ENCODE data around the gene TBX2.
A peak's percentile ranks its signal among the peaks of the same experiment; 100 is the strongest.
"Not testable (repeated sequence)": the region's sequence is repeated elsewhere in the genome, so short reads cannot be mapped to it uniquely, and the experiment has no call there.

TBX2 gene

DNA sequence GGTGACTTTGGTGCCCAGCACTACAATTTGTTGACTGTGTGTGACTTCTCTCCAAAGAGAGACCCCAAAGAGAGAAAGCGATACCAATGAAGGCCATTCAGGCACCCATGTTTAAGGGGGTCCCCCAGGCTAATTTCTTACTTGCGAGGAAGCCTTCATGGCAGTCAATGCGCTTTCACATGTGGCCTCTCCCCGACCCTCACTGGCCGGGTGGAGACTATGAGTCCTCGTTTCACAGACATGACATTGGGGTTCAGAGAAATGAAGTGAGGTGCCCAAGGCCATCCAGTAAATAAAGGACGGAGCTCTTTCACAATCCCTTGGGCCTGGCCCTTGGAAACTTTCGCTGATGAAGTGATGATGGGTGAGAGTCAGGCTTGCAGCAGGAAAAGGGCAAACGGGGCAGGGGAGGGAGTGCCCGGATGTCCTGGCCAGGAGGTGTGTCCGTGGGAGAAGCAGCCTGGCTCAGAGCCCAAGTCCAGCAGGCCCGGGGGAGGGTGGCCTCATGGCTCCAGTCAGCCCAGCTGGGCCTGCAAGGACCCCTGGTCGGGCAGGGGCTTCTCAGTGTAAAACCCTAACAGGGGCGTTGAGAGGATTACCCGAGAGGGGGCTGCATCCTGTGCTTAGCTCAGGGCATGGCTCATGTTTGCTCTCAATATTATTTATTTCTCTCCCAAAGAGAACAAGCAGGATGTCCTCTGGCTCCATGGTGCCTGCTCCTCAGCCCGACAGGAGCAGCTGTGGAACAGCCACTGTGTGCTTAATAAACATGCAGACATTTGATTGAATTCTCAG is 14.7 kb downstream of the TBX2 start:
- DNase-seq (ENCODE audit: low read depth) = no peak

DNA sequence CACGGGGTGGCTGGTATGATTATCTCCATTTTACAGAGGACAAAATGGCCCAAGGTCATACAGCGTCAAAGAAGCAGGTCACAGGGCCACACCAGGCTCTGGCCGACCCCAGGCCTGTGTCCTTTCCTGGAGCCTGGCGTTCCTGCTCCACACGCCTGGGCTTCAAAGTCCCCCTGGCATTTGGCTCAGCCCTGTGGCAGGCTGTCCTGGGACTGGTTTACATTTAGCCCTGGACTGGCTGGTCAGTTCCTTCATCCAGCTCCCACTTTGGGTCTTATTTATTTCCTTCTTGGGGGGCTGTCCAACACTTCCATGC is 15.3 kb downstream of the TBX2 start:
- DNase-seq (ENCODE audit: low read depth) = no peak

- DNase-seq (ENCODE audit: low read depth) = no peak
Observed at GRCh38 chr17:61415374-61416210, 15.9 kb downstream of the TBX2 start.

DNA sequence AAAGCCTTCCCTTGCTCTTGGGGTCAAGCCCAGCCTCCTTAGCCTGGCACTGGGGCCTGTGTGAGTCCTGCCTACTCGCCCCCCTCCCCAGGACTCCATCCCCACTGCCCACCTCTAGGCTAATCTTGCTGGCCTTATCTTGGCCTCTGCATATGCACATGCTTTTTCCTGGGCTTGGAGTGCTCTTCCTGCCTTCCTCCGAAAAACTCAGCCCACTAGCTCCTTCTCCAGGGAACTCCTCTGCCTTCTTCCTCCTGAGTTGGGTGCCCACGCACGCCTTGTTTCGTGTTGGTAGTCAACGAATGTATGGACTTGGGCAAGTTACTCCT is 16.5 kb downstream of the TBX2 start:
- no peak for DNase-seq (ENCODE audit: low read depth)

GRCh38 chr17:61416540-61417363 is 17.1 kb downstream of the TBX2 start:
- peak; percentile 81 for DNase-seq (ENCODE audit: low read depth)

GRCh38 chr17:61418449-61418848 is 18.8 kb downstream of the TBX2 start:
- no peak for DNase-seq (ENCODE audit: low read depth)

DNA sequence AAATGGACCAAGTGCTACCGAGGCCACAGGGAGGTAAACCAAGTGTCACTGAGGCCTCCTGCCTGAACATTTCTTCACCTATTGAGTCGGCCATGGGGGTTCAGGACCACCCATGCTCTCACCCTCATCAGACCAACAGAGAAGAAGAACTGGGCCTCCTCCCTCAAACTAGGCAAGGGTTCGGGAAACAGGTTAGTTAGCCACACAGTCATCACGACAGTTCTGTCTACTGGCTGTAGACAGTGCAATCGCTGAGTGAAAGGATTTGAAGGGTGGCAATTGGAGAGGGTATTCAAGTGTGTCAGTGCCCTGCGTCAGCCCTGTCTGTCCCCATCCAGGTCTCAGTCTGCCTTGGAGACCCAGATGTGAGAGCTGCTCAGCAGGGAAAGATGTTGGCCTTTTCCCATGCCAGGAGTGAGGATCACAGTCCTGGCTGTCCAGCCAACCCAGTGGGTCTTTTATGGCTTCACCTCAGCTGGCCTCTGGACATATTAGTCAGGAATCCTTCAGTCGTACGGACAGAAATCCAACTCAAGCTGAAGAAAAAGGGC is 19.9 kb downstream of the TBX2 start:
- no peak for DNase-seq (ENCODE audit: low read depth)

GRCh38 chr17:61420052-61420451 is 20.4 kb downstream of the TBX2 start:
- no peak for DNase-seq (ENCODE audit: low read depth)

DNA sequence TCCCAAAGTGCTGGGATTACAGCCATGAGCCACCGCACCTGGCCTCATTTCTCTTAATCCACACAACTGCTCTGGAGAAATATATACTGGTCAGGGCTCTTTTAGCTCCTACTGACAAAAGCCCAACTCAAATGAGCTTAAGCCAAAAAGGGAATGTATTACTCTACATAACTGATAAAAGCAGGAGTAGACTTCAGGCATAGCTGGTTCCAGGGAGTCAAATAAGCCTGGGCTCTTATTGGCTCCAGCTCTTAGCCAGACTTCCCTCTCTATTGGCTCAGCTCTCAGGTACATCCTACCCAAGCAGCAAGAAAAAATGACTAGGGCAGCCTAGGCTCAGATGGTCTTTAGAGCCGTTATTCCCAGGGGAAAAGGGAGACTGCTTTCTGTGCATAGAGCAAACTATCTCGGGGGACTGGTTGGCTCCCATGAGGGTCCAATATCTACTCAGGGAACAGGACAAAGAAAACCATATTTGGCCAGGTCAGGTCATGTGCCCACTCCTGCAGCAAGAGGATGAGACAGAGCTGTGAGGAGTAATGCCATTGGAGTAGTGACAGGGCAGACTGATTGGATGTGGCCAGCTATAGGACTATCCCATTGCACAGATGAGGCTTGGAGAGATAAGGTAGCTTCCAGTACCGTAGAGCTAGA is 21.2 kb downstream of the TBX2 start:
- DNase-seq (ENCODE audit: low read depth) = no peak

GRCh38 chr17:61421460-61421859 is 21.8 kb downstream of the TBX2 start:
- no peak for DNase-seq (ENCODE audit: low read depth)

GRCh38 chr17:61422116-61422799 is 22.6 kb downstream of the TBX2 start:
- no peak for DNase-seq (ENCODE audit: low read depth)

GRCh38 chr17:61422869-61423268 is 23.2 kb downstream of the TBX2 start:
- no peak for DNase-seq (ENCODE audit: low read depth)

DNA sequence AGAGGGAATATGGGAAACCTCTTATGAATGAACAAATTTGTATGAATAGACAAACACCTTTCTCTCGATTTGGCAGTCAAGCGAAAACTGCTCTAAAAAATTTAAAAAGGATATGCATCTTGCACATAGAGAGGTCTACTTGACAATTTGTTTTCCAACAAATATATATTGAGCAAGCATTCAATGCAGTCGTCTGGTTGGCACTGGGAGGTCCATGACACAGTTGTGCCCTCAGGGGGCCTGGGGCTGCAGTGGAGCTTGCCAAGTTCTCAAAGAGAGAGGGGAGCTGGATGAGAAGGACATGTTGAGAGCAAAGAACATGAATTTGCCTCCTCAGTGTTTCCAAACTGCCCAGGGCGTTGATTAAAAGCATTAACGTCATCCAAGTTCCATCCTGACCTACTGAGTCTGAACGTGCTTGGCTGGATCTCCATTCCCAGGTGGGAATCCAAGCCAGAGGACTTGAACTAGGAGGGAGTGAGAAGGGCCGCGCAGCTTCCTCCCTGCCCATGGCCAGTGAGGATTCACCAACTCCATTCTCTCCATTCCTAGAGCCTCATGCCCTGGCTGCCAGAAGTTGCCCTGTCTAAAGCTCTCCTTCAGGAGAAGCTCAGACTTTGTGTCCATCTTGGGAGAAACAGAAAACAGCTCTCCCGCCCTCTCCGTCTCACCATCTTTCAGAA is 24.5 kb downstream of the TBX2 start:
- DNase-seq (ENCODE audit: low read depth) = no peak

DNA sequence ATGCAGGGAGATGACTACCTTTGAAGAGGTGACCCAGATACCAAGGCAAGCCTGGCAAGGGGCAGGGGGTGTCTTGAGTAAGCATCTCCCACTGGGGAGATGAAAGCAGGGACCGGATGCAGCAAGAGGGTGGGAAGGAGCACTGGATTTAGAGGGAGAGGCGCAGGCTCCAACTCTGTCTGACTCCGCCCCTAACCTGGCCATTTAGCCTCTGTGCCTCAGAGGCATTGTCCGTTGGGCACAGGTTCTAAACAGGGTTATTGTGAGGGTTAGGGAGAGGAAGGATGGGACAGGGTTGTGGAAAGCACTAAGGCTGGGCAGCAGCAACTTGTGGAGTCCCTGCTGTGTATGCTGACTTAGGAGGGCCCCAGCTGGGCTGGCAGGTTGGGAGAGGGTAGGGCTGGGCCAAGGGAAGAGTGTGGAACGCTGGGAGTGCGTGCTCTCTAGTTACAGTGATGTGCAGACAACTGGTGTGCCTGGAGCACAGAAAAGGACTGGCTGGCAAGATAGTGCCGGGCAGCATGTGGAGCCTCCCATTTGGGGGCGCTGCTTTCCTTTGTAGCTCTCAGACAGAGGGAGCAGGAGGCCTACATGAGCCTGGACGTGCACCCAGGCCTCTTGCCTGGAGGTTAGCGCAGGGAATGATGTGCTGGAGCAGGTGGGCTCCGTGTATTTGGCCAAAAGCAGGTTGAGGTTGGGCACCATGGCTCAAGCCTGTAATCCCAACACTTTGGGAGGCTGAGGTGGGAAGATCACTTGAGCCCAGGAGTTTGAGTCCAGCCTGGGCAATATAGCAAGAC is 26.2 kb downstream of the TBX2 start:
- no peak for DNase-seq (ENCODE audit: low read depth)

- DNase-seq (ENCODE audit: low read depth) = peak; percentile 42
Observed at GRCh38 chr17:61426482-61427304, 27.1 kb downstream of the TBX2 start.

DNA sequence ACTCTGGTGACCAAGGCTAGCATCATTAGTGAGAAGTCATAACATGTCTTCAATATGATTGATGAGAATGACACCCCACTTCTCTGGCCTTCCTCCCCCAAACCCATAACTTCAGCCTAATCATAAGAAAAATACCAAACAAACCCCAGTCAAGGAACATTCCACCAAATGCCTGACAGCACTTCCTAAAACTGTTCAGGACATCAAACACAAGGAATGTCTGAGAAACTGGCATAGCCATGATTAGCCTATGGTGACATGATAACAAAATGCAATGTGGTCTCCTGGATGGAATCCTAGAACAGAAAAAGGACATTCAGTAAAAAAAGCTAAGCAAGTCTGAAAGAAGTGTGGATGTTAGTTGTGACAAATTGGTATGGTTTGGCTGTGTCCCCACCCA is 27.9 kb downstream of the TBX2 start:
- DNase-seq (ENCODE audit: low read depth) = no peak

DNA sequence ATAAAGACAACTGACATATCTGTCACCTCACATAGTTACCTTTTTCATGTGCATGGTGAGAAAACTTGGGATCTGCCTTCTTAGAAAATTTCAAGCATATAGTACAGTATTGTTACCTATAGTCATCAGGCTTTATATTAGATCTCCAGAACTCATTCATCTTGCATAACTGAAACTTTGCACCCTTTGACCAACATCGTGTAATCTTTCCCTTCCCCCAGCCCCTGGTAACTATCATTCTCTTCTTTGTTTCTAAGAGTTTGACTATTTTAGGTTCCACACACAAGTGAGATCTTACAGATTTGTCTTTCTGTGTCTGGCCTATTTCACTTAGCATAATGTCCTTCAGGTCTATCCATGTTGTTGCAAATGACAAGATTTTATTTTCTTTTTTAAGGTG is 29.6 kb downstream of the TBX2 start:
- DNase-seq (ENCODE audit: low read depth) = no peak

- not testable (repeated sequence) for DNase-seq (ENCODE audit: low read depth)
Observed at GRCh38 chr17:61429831-61430230, 30.2 kb downstream of the TBX2 start.
